ENCODE data around the gene SYVN1.

- TF ChIP-seq POLR2AphosphoS5 (IDR thresholded peaks at IDR 0.05) (no peak), CTCF (IDR thresholded peaks at IDR 0.05 in 8 of 11, conservative IDR thresholded peaks at IDR 0.05 in 3 of 11) (no peak)
Measured at GRCh38 chr11:65083134-65083833, 51.0 kb downstream of the SYVN1 start.
